Measurements from ENCODE around the gene USP28.

The USP28 gene

DNA sequence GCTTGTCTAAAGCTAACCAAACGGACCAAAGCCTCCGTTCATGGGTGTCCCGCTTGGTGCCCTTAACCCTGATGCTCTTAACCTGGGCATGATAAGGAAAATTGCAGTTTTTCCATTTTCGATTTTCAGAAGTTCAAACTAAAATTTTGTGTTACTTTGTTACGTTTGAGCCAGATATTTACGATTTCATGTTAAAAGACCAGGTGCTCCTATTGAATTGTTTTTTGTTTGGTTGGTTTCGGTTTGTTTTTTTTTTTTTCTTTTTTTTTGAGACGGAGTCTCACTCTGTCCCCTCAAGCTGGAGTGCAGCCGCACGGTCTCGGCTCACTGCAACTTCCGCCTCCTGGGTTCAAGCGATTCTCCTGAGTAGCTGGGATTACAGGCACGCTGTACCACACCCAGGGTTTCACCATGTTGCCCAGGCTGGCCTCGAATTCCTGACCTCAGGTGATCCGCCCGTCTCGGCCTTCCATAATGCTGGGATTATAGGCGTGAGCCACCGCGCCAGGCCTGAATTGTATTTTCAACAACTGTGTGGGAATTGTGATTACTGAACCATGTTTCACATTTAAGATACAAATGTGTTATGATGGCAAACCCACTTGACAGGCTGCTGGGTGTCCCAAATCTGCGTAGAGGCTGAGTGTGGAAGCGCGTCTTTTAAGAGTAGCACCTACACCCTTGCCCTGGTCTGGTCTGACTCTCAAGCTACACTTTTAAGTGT lies 864 bp upstream of the USP28 start:
- DNase-seq, result no peak

DNA sequence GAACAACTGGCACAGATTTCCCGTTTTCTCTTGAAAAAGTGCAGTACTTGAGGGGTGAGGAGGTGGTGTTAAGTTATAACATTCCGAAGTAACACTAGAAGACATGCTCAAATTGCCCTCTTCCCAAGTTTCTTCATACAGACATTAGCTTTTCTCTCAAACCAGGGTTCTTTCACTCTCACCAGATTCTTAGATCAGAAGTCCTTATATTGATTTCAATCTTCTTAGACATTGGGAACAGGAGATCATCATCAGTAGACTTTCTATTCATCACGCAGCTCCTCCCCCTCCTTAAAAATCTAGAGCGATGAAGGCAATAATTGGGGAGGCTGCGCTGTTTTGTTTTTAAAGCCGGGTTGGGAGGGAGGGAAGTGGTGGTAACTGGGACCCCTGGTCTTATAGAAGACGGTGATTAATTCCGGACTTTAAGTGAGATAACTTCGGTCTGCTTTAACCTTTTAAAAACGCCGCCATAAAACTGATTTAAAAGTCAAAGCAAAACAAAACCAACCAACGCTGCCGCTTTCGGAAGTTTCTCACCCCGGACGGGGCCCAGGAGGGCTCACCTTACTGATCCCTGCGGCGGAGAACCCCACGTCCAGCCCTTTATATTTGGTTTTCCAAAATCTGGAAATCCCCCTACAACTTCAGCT lies 665 bp downstream of the USP28 start:
- DNase-seq, result peak; percentile 48

DNA sequence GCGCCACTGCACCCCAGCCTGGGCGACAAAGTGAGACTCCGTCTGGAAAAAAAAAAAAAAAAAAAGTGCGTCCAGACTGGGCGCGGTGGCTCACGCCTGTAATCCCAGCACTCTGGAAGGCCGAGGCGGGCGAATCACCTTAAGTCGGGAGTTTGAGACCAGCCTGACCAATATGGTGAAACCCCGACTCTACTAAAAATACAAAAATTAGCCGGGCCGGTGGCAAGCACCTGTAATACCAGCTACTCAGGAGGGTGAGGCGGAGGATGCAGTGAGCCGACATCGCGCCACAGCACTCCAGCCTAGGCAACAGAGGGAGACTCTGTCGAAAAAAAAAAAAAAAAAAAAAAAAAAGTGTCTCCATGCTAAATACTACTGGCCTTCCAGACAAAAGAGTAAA lies 1.3 kb downstream of the USP28 start:
- DNase-seq, result no peak

DNA sequence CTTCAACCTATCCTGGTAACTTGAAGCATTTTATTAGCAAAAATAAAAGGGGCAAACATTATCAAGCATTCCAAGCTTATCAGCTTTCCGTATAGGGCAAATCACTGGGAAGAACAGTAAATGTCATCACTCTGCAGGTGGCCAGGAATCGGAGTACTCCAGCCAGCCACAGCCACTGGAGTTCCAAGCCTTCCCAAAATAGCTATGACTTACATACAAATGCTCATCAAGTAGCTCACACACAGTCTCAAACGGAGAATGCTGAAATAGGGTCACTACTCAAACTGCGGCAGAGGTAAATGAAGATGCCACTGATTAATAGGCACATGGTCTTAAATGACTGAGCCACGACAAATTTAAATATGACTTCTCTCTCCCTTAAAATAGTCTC lies 2.1 kb downstream of the USP28 start:
- DNase-seq, result no peak

DNA sequence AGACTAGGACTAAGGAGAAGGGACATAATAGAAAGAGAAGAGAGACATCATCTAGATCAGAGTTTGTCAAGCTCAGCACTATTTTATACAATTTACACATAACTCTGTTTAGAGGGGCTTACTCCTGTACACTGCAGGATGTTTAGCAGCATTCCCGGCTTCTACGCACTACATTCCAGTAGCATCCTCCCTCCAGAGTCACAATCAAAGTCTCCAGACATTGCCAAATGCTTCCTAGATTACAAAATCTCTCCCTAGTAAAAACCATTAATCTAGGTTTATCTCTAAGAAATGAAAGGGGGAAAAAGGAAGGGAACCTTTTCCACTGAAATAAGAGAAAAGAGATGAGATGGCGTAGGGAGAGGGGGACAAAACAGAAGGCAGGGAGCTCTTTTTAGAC lies 4.0 kb downstream of the USP28 start:
- no peak for DNase-seq

DNA sequence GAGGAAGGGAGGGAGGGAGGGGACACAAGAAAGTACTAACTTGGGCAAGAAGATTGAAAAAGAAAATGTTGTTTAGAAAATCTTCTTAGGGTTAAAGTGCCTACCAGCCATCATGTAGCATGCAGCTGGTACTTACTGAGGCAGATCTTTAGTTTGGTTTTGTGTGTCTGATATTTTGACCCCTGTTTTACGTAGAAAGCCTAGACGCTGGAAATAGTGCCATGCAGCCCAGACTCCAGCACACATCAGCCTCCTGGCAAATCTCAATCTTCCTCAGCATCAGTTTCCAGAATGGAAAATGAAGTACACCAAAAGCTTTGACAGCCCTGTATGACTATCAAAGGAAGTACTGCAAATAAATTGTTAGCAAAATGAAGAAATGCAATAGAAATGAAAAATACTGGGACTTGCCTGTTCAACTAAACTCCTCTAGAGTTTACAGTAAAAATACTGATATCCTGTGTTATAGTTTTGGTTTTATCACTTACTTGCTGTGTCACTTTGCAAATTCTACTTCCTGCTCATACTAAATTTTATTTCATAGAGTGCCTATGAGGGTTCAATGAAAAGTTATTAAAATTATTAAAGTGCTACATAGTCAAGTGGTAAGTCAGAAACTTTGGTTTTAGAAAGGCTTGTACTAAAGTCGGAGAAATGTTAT lies 7.4 kb downstream of the USP28 start:
- no peak for DNase-seq

DNA sequence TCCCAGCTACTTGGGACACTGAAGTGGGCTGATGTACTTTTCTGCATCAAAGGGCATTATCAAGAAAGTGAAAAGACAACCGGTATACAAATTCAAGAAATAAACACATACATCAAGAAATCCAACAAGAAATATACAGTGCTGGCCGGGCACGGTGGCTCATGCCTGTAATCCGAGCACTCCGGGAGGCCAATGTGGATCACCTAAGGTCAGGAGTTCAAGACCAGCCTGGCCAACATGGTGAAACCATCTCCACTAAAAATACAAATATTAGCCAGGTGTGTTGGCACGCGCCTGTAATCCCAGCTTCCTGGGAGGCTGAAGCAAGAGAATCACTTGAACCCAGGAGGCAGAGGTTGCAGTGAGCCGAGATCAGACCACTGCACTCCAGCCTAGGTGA lies 9.5 kb downstream of the USP28 start:
- DNase-seq, result no peak

DNA sequence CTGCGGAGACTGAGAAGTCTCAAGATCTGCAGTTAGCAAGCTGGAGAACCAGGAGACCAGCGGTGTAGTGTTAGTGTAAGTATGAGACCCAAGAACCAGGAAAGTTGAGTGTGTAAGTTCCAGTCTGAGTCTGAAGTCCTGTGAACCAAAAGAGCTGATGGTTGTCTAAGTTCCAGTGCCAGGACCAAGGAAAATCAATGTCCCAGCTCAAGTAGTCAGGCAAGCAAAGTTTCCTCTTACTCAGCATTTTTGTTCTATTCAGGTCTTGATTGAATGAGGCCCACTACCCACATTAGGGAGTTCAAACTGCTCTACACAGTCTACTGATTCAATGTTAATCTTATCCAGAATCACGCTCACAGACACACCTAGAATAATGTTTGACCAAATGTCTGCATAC lies 11.0 kb downstream of the USP28 start:
- DNase-seq, result no peak

DNA sequence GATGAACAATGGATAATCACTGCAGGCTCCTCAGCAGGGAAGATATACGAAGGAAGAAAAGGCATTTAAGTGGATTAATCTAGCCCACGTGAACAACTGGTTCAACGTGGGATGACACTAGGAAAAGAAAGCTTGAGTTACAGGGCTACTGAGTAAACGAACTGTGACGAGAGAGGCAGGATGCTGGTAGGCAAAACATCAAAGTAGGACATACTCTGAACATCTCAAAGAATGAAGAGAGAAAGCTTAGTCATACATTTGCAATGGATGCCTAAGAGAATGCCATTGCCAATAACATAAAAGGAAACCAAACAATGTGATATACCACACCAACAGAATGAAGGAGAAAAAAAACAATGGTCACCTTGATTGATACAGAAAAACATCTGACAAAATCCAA lies 12.9 kb downstream of the USP28 start:
- no peak for DNase-seq

DNA sequence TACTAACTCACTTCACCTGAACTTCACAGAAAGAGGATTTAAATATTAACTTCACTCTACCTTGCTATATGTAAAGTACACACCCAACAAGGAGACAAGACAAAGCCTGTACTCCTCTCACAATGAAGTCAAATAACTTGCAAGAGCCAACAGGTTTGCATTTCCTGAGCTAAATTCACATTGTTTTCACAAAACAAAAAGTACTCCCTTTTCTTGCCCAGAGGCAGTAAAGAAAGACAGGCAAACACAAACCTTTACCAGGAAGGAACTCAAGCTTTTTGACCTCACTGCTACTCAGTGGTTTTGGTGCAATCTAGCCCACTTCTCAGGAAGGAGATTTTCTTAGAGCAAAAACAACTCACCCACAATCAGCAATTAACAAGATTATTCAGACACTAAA lies 15.7 kb downstream of the USP28 start:
- DNase-seq, result no peak

DNA sequence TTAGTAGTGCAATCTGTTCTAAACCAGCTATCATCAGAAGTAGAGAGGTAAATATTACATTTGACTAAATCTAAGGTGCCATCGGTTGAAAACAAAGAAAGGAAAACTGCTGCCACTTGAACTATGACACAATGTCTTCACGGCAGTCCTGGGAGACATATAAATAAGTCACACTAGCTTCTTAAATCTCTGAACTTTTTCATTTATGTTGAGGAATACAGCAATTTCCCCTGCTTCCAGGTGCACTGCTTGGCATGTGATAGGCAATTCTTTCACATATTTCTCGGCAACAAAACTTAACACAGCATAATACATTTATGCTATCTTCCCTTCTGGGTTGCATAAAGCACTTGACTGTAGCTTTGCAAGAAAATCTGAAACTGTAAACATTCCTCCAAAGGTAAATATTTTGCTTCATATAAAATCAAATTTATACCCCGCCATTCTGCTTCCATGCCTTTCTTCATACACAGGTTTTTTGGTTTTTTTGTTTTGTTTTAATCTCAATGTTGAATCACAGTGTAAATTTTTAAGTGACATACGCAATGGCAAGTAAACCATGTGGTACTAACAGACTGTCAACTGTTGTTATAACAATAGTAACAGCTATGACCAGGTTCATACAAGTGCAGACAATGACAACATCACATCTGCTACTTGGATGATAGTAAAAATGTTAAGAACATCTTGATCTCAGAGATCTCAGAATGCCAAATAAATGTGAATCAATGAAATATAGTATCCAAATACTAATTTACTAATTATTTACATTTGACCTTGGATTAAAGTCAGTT lies 18.2 kb downstream of the USP28 start:
- DNase-seq, result no peak

DNA sequence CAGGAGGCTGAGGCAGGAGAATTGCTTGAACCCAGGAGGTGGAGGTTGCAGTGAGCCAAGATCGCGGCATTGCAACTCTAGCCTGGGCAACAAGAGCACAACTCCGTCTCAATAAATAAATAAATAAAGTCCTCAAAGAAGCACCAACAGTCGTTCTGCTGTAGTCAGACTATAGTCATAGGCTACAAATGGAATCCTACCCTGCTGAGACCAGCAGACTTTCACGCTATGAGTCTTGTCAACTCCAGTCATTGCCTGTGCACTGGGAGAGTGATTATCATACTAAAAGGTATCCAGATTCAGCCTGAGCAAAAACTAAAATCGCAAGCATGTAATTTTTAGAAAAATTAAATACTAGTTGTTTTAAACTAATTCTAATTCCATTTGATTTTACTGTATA lies 19.6 kb downstream of the USP28 start:
- no peak for DNase-seq

DNA sequence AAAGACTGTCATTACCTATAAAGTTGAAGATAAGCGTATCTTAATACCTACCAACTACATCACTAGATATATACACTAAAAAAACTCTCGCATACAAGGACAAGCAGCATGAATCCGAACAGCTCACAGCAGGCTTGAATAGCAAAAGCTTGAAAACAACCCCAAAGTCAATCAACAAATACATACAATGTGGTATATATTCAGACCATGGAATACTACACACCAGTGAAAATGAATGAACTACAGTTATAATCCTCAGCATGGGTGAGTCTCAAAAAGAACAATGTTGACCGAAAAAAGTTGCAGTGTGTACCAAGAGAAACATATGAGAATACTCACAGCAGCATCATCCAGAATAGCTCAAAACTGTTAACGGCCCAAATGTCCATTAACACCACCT lies 25.2 kb downstream of the USP28 start:
- no peak for DNase-seq

DNA sequence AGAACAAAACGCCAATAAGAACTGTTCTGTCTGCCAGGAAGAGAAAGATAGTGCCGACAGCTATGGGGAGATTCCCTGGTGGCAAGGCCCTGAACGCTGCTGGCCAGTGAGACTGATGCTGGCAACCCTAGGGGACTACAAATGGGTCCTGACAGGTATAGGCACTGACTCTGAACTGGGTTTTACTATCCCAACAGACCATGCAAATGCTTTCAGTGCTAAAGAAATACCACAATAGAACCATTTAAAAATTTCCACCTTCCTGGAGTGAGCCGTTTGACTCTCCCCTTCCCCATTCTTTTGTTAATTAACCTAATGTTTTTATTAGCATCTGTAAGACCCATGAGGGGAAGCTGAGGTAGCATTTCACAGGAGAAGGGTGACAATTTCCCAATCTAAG lies 25.7 kb downstream of the USP28 start:
- DNase-seq, result no peak

DNA sequence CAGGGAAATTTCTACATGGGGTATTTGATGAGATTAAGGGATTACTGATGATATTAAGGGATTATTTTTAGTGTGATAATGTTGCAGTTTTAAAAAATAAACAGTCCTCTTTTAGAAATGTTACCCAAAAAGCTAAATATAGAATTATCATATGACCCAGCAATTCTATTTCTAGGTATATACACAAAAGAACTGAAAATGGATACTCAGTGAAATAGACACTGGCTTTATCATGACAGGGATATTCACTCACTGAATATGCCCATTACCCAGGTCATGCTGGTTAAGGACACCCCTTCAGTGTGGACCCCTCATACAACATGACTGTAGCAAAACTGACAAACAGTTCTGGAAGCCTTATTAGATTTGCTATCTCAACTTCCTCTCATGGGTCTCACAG lies 27.8 kb downstream of the USP28 start:
- no peak for DNase-seq

DNA sequence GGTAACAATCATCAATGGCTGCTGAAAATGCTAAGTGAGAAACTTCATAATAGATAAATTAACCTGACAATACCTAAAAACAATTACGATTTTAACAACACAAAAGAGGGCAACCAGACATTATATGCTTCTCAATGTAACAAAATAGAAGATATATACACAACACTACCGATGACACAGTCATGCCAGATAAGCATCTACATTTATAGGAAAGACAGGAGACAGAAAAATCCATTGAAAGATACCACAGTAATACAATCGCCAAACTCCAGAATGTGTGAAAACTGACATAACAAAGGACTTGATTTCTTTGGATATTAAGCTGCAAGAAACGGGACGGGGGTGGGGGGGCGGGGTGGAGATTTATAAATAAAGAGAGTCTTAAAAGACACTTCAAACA lies 28.3 kb downstream of the USP28 start:
- no peak for DNase-seq

DNA sequence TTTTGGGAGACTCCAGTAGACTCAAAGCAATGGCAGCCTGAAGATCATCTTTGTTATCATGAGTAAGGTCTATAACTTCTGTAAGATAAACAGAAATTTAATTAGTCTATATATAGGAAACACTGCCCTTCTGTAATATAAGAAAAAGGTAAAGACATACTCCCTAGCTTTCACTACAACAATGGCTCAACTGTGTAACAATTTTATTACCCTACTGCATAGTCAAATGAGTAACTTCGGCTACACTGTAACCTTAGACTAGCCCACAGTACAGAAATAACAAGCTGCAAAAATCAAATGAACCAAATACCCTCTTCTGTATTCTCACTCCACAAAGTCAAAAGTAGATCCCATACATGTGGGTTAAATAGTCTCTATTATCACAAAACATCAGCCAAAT lies 33.7 kb downstream of the USP28 start:
- DNase-seq, result no peak

DNA sequence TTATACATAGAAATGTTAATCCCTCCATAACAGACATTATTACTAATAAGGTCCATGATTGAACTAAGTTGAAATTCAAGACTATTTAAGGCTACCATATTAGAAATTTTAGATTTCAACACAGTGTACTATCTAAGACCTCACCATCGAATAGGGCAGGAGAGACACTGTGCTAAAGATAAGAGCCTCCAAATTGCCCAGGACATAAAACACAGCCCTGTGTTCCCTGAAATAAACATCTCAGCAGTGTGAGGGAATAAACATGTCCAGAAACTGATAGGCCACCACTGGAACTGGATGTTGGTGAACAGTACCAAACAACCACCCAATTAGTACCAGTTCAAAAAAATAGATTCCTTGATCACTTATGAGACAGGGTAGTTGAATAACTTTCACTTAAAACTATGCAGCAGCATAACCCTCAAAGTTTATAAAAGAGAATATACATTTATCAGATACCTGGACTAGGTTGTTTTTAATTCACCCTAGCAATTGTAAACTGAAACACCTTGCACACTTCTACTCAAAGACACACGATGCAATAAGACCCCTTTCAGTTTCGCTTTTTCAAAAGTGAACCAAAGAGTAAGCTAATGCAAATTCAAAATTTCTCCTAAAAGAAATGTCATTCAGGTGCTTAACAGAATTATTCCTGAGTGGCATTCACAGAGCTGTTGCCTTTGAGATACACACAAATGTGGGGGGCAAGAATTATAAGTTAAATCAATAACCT lies 34.3 kb downstream of the USP28 start:
- DNase-seq, result no peak

DNA sequence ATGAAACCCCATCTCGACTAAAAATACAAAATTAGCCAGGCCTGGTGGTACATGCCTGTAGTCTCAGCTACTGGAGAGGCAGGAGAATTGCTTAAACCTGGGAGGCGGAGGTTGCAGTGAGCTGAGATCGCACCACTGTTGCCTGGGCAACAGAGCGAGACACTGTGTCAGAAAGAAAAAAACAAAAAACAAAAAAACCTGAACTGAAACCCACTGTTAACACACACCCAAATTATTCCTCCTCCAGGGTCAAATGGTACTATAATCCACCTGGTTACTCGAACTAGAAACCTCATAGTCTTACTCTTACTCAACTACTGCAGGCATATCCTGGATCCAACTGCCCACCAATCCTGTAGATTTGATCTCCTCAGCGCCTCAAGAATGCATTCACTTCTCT lies 35.5 kb downstream of the USP28 start:
- DNase-seq, result no peak

DNA sequence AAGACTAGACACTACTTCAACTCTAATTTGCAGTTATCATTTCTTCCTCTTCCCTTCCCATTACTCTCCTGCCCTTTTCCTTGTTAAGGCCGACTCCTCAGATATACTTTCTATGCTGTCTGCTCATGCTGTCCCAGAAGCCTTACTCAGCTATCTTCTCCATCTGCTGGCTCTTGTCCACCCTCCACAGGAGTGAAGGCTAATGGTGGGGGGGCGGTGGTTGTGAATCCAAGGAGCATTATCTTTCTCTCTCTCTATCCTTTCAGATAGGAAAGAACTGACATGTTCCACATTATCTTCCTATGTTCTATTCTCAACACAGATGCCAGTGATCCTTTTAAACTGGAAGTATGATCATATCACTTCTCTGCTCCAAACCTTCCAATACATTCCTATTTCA lies 37.4 kb downstream of the USP28 start:
- no peak for DNase-seq

DNA sequence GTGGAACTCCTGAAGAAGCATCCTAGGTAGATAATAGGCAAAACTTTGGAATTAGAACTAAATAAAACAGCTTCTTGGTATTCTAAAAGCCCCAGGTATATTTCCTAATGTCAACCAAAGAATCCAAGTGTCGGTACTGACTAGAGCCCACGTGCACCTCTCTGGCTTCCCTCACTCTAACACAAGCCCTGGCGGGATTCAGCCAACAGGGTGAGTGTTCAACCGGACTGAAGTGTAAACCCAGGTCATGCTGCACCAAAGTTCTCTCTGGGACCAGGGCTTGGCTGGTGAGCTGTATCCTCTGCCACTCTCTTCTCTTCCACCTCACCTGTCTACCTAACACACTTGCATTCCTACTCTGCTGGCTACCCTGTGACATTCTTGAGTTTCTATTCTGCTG lies 40.1 kb downstream of the USP28 start:
- no peak for DNase-seq

DNA sequence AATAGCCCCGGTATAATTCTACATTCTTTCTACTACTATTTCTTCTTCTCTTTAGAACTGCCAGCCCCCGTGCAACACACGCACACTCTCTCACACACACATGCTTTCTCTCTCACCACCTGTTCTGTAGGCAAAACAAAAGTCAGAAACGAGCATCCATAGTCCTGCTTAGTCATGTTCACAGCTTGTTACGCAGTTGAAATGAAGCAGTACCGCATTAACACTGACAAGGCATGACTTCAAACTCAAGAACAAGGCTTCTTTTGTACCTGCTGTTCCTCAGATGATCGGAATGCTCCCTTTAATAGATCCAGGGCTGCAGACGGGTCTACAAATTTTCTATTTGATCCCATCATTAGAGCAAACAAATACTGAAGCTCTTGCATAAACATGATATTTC lies 42.2 kb downstream of the USP28 start:
- DNase-seq, result peak; percentile 59

DNA sequence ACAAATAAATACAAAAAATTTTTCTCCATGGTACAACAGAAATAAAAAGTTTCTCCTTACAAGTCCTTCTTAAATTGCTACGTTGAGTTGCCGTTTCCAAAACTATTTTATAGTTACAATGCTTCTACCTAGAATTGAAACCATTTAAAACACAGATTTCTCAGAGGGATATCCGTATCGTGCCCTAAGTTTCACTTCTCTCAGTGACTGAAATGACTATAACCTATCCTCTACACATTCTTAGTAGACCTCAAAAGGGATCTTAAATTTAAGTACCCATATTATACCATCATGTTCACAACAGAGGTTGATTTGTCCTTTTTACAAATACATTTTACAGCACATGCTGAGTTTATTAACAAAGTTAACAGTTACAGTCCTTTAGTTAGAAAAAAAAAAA lies 44.1 kb downstream of the USP28 start:
- no peak for DNase-seq

All from islet precursor cell (in vitro differentiated cells).